ENCODE data around the gene TMTC1. TPM values are rescaled to one million over a fixed set of nuclear protein-coding genes. Genes with fewer than 3 reads are reported as not detected.

Gene TMTC1
- 15.2 and 28.7 TPM in 2 replicates for total RNA-seq

GRCh38 chr12:29783773-29784666, at the start of gene TMTC1:
TMTC1 (minus strand) TSS chr12:29783942; CDS start chr12:29783751, 191 bp downstream.

DNA sequence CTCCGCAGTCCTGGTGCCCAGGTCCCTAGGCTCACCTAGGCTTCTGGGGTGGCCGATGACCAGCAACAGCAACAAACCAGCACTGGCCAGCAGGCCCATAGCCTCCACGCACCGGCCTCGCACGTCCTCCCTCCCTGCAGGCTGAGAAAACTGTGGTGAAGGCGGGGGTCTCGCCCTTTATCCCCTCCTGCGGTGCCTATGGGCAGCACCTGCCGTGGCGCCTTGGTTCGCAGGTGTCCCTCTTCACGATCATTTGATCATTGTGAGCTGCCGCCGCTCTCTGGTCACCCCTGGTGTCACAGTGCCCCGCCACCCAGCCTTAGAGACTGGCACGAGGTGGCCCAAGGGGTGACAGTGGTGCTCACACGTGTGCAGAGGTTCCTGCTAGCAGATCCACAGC, 286.2 kb downstream of the TMTC1 start, which contains the start of gene OVCH1:
OVCH1 (minus strand) TSS at position 99 of the 400 bp plus-strand sequence; CDS start at position 99, 0 bp downstream.

